ENCODE measurements around the gene PSMA3.

- TF ChIP-seq, protein P1, sequence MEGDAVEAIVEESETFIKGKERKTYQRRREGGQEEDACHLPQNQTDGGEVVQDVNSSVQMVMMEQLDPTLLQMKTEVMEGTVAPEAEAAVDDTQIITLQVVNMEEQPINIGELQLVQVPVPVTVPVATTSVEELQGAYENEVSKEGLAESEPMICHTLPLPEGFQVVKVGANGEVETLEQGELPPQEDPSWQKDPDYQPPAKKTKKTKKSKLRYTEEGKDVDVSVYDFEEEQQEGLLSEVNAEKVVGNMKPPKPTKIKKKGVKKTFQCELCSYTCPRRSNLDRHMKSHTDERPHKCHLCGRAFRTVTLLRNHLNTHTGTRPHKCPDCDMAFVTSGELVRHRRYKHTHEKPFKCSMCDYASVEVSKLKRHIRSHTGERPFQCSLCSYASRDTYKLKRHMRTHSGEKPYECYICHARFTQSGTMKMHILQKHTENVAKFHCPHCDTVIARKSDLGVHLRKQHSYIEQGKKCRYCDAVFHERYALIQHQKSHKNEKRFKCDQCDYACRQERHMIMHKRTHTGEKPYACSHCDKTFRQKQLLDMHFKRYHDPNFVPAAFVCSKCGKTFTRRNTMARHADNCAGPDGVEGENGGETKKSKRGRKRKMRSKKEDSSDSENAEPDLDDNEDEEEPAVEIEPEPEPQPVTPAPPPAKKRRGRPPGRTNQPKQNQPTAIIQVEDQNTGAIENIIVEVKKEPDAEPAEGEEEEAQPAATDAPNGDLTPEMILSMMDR (conservative IDR thresholded peaks at IDR 0.05 in 1 of 2, IDR thresholded peaks at IDR 0.05 in 1 of 2; ENCODE audit: extremely low read depth in 1 of 2, insufficient read depth in 1 of 2, low read depth in 1 of 2, low read length in 2 of 2): no peak
- TF ChIP-seq EZH2 (IDR thresholded peaks at IDR 0.05; ENCODE audit: borderline replicate concordance, low read length): no peak
Observed at GRCh38 chr14:58245562-58245961, 919 bp downstream of the PSMA3 start.

Measured in mammary epithelial cell (primary cell).